Karpas-422 (cell line): ENCODE measurements around the gene DLX1. TPM values are rescaled to one million over a fixed set of nuclear protein-coding genes. Genes with fewer than 3 reads are reported as not detected.

Experiments
- DNase-seq: peaks from one replicate; pipeline ENCODE4 v3.0.0-alpha.2; 2015
- H2AFZ ChIP-seq: fragments of 200-600 bp; sonication (generic); 2 replicates; pipeline ENCODE4 v1.6.1; 2014; ENCODE audit warnings: antibody characterized with exemption, low read length, mixed read lengths
- H3K27ac ChIP-seq: fragments of 200-600 bp; sonication (generic); 2 replicates; pipeline ENCODE4 v1.5.1; 2014; ENCODE audit warnings: mild to moderate bottlenecking, low read length, moderate library complexity
- H3K27me3 ChIP-seq: fragments of 200-600 bp; sonication (generic); 2 replicates; pipeline ENCODE4 v1.6.1; 2014; ENCODE audit warnings: low read length, mixed read lengths
- H3K36me3 ChIP-seq: fragments of 200-600 bp; sonication (generic); 2 replicates; pipeline ENCODE4 v1.6.1; 2014; ENCODE audit warnings: low read length, mixed read lengths; ENCODE audit not compliant: insufficient read depth
- H3K4me1 ChIP-seq: fragments of 200-600 bp; sonication (generic); 2 replicates; pipeline ENCODE4 v1.6.1; 2014; ENCODE audit warnings: mild to moderate bottlenecking, low read length, mixed read lengths
- H3K4me2 ChIP-seq: fragments of 200-600 bp; sonication (generic); 2 replicates; pipeline ENCODE4 v1.6.1; 2014; ENCODE audit warnings: low read length, low read depth, mild to moderate bottlenecking; ENCODE audit not compliant: poor library complexity, severe bottlenecking
- H3K4me3 ChIP-seq: fragments of 200-600 bp; sonication (generic); 2 replicates; pipeline ENCODE4 v1.5.1; 2014; ENCODE audit warnings: mild to moderate bottlenecking, antibody characterized with exemption, low read length, mixed read lengths
- H3K79me2 ChIP-seq: fragments of 200-600 bp; sonication (generic); 2 replicates; pipeline ENCODE4 v1.6.1; 2014; ENCODE audit warnings: mild to moderate bottlenecking, low read length, mixed read lengths
- H3K9ac ChIP-seq: fragments of 200-600 bp; sonication (generic); 2 replicates; pipeline ENCODE4 v1.6.0; 2014; ENCODE audit warnings: low read length
- H3K9me2 ChIP-seq: fragments of 200-600 bp; sonication (generic), shearing (Covaris generic); replicated peaks from 2 replicates; pipeline ENCODE4 v1.6.0; 2014; ENCODE audit warnings: mild to moderate bottlenecking, low read length, moderate library complexity; ENCODE audit not compliant: insufficient read depth
- H3K9me3 ChIP-seq: fragments of 300-700, 200-600 bp; sonication (generic); 2 replicates; pipeline ENCODE4 v1.6.1; 2014; ENCODE audit warnings: low read length, mixed read lengths
- H4K20me1 ChIP-seq: fragments of 200-600 bp; sonication (generic); 2 replicates; pipeline ENCODE4 v1.6.1; 2014; ENCODE audit warnings: mild to moderate bottlenecking, antibody characterized with exemption, low read length, low read depth; ENCODE audit not compliant: insufficient read depth
- total RNA-seq: library from RNA; depleted of rRNA; stranded (reverse); fragments of >200 nt; shearing (Covaris generic); gene quantifications from 2 replicates; pipeline ENCODE4 v1.2.3, GENCODE V29; 2014; ENCODE audit warnings: low replicate concordance

DLX1 gene
- total RNA-seq, 1 experiment from 2014 or later: 1.0 TPM

DNA sequence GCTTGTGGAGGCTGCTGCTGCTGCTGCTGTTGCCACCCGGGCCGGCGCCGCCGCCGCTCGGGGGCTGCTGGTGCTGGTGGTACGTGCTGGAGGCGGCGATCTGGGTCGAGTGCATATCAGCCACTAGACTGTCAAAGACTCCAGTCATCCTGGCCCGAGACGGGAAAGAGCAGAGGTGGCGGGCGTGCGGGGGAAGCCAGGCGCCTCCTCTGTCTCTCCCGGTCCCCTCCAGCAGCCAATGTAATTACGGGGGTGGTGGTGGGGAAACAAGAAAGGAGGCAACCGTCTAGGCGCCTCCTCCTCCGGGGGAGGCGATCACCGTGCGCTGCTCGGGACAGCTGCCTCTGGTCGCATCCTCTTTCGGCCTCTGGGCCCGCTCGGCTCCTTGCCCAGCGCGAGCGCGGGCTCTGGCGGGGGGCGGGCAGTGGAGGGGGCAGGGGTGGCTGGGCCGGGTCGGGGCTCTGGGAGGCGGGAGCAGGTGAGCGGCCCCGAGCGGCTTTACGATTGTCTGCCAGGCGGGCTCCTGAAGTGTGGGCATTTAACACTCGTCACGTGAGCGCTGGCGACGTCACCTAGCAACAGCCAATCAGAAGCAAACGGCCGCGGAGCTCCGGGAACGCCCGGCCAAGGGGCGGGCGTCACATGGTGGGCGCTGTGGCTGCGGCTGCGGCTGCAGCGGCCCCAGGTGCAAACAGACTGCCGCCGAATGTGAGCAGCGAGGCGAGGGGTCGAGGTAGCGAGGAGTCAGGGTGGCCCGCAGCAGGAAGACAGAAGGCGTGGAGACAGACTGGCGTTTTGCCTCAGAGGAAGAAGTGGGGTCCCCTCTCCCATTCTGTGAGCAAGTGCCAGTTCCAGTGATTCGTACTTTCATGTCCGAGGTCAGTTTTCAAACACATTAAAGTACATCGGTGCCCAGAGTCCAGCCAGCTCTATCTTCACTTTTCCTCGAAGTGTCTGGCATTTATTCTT, 17.4 kb downstream of the DLX1 start, which contains the start of gene DLX2:
Gene DLX2 (minus strand): TSS at position 510 of the 969 bp plus-strand sequence. CDS start 362 bp downstream, at position 148.
- Histone ChIP-seq H3K9me3 (no peaks in the 10 kb centered on the region), H3K4me2 (peak within 1 kb of the TSS; percentile 93), H3K4me3 (peak within 1 kb of the TSS; percentile 76), H3K9me2 (no peaks in the 10 kb centered on the region), H3K79me2 (no peaks in the 10 kb centered on the region), H3K9ac (peak within 1 kb of the TSS; percentile 76), H4K20me1 (no peaks in the 10 kb centered on the region), H3K4me1 (peaks cover 56% of the 10 kb centered on the region), H3K27ac (peak within 1 kb of the TSS; percentile 50), H2AFZ (peak within 1 kb of the TSS; percentile 80), H3K27me3 (no peaks in the 10 kb centered on the region), H3K36me3 (no peaks in the 10 kb centered on the region)
- peak; percentile 98 for DNase-seq

DNA sequence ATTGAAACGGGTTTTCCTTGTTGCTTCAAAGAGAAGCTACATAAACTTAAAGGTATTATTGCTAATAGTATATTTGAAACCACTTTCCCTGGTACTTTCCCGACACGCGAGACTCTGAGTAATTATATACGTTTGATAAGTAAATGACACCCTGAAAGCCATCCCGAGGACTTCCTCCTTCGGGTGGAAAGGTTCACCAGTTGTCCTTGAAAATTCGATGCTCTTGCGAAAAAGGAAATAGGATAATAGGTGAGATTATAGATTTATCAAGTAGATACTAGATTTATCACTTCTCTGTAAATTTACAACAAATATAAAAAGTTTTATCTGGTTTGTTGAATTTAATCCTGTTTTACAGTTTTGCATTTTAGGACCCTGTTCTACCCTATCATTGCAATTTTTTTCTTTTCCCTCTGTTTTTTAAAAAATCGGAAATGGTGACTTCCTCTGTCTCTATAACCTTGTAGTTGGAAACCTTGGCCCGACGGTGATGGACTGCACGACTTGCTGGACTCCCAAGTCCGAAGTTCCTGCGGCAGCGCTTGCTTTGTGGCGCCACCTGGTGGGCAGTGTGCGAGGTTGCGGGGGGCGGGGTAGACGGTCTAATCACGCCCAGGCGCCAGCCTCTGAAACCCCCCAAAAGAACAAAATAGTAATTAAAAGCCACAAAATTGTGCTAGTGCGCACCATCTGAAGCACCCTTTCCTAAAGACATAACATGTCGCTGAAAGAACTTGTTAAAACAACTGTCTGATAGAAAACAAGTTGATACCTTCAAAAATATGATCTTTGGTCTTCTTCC, 18.4 kb downstream of the DLX1 start:
- Histone ChIP-seq H3K27me3 (no peaks in the 10 kb centered on the region), H4K20me1 (no peaks in the 10 kb centered on the region), H3K79me2 (no peaks in the 10 kb centered on the region), H3K9me2 (no peaks in the 10 kb centered on the region), H3K4me2 (peak overlapping the region; percentile 93), H3K4me1 (peaks cover 54% of the 10 kb centered on the region), H3K9ac (peak overlapping the region; percentile 66), H3K27ac (peak overlapping the region; percentile 50), H3K4me3 (peak overlapping the region; percentile 76), H2AFZ (peak overlapping the region; percentile 80), H3K36me3 (no peaks in the 10 kb centered on the region), H3K9me3 (no peaks in the 10 kb centered on the region)
- peak; percentile 93 for DNase-seq

DNA sequence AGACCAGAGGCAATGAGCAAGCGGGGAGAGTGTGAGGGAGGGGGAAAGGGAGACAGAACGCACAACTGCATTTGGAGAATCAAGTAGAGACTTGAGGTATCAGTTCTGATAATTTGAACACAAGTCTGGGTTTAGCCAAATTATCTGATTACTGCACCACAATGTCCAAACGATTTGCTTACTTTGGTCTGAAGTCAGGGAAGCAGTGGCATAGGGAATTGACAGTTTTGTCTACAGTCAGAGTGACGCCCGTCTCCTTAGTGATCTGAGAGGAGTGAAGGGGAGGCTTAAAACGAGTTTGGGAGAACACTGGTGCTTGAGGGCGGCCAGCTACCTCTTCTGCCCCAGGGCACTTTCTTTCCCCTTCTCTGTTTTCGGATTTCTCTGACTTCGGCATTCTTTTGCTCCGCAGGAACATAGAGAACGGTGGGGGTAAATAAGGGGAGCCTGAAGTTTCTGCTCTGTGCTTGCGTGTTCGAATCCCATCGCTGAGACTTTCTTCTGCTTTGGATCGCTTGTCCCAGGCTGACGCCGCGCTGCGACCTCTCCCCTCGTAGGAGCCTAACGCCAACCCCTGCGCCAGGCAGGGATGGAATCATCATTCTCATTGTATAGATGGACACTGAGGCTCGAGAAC, 20.3 kb downstream of the DLX1 start:
- no peak overlapping the region for H3K4me2 ChIP-seq
- H2AFZ ChIP-seq: no peak overlapping the region
- no peaks in the 10 kb centered on the region for H3K79me2 ChIP-seq
- no peaks in the 10 kb centered on the region for H3K36me3 ChIP-seq
- no peak overlapping the region for H3K9ac ChIP-seq
- peaks cover 37% of the 10 kb centered on the region for H3K4me1 ChIP-seq
- H3K9me2 ChIP-seq: no peaks in the 10 kb centered on the region
- H4K20me1 ChIP-seq: no peaks in the 10 kb centered on the region
- H3K27ac ChIP-seq: no peak overlapping the region
- no peaks in the 10 kb centered on the region for H3K27me3 ChIP-seq
- no peaks in the 10 kb centered on the region for H3K9me3 ChIP-seq
- 0 out of 2 replicates have a peak overlapping the region, but pooled peaks have one; percentile 48 for H3K4me3 ChIP-seq
- no peak for DNase-seq

DNA sequence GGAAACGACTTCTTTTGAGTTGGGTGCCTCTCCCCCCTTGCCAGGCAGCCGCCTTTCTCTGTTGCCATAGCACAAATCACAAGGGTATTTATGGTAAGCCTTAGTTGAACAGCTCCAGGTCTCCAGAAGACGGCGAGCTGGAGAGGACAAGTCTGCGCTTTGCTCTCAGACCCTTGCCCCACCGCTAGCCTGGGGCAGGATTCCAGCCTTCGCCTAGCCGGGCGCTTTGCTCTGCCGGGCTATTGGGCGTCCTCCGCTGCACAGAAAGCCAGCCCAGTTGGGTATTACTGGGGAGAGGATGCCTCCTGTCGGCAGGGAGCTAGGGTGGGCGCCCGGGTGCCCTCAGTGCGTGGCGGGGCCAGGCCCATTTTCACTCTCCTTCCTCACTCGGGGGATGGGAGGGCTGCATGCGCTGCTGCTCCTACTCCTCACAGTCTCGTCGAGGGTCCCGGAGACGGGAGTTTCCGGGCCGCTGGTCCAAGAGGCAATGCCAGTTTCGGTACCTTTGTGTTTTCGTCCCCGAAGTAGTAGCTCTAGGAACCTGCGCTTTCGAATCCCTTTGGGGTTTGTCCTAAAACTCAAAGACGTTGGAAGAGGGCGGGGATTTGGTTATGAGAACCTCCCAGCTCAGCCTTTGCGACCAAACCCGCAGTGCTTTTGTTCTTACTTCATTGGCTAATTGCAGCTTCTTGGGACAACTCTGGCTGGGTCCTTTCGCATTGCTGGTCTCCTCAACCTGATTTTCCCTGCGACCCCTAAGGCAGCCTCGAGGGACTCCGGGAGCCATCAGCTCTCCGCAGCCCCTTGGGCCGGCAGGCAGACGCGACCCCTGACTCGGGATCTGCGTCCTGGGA, 21.0 kb downstream of the DLX1 start:
- H3K4me2 ChIP-seq: peak overlapping the region; percentile 57
- no peaks in the 10 kb centered on the region for H3K27me3 ChIP-seq
- H3K4me3 ChIP-seq: peak overlapping the region; percentile 48; the same call in 1 of the 2 replicates
- no peaks in the 10 kb centered on the region for H4K20me1 ChIP-seq
- H3K4me1 ChIP-seq: peaks cover 29% of the 10 kb centered on the region
- H3K79me2 ChIP-seq: no peaks in the 10 kb centered on the region
- H3K9me3 ChIP-seq: no peaks in the 10 kb centered on the region
- peak; percentile 81 for DNase-seq
- no peaks in the 10 kb centered on the region for H3K36me3 ChIP-seq
- H2AFZ ChIP-seq: peak overlapping the region; percentile 52; the same call in 1 of the 2 replicates
- H3K27ac ChIP-seq: no peak overlapping the region
- H3K9me2 ChIP-seq: no peaks in the 10 kb centered on the region
- peak overlapping the region; percentile 41 for H3K9ac ChIP-seq

DNA sequence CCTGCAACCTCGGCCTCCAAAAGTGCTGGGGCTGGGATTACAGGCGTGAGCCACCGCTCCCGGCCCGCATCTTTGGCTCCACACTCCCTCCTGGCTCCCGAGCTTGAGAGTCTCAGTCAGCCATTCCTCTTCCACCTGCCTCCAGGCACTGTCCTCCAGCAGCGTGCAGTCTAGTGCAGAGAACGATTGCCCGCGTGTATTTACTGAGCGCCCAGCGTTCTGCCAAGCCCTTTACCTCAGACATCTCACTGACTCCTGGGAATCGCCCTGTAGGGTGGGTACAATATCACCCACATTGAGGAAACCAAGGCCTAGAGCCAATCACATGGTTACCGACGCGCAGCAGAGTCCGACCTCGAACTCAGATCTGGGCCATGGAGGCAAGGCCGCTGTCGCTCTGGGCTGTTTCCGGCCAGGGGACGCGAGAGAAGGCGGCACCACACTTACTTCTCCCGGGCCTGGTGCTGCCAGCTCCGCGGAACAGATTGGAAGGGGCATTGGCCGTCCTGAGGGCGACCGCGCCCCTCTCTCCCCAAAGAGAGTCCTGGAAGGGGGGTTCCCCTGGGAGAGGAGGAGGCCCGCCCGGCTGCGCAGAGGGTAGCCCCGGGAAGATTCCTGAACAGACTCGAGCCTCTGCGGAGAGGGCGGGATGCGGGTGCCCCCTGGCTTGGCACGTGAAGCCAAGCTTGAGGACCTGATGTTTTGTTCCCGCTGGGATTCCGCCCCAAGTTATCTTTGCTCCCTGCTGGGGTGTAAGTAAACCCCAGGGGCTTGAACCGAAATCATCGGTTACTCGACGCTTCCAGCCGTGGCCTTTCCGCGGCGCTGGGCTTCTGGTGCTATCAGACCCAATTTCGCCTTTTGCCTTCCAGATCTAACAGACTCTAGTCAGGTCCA, 22.6 kb downstream of the DLX1 start:
- no peak overlapping the region for H3K4me3 ChIP-seq
- H3K9me3 ChIP-seq: no peaks in the 10 kb centered on the region
- H4K20me1 ChIP-seq: no peaks in the 10 kb centered on the region
- no peaks in the 10 kb centered on the region for H3K9me2 ChIP-seq
- no peaks in the 10 kb centered on the region for H3K79me2 ChIP-seq
- H3K4me1 ChIP-seq: peaks cover 20% of the 10 kb centered on the region
- no peaks in the 10 kb centered on the region for H3K36me3 ChIP-seq
- DNase-seq: no peak
- H3K27me3 ChIP-seq: no peaks in the 10 kb centered on the region
- no peak overlapping the region for H3K4me2 ChIP-seq
- no peak overlapping the region for H2AFZ ChIP-seq
- no peak overlapping the region for H3K9ac ChIP-seq
- H3K27ac ChIP-seq: no peak overlapping the region

DNA sequence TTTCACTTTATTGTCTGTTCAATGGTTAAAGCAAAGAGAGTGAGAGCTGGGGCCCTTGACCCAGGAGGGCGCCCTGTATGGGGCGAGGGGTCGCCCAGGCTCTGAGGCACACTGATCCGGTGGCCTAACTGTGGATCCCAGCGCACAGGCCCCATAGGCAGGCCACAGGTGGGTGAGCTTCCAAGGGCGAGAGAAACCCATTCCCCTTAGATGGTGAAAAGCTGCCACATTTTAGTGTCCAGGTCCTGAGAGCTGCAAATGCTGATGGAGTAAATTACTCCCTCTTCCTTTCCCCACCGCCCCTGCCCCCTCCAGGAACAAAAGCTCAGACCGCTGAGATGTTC, 23.3 kb downstream of the DLX1 start:
- no peak overlapping the region for H3K4me3 ChIP-seq
- H3K79me2 ChIP-seq: no peaks in the 10 kb centered on the region
- H3K27ac ChIP-seq: no peak overlapping the region
- no peaks in the 10 kb centered on the region for H3K9me3 ChIP-seq
- H3K27me3 ChIP-seq: no peaks in the 10 kb centered on the region
- no peaks in the 10 kb centered on the region for H3K9me2 ChIP-seq
- peaks cover 14% of the 10 kb centered on the region for H3K4me1 ChIP-seq
- DNase-seq: no peak
- no peak overlapping the region for H2AFZ ChIP-seq
- no peaks in the 10 kb centered on the region for H3K36me3 ChIP-seq
- H3K4me2 ChIP-seq: no peak overlapping the region
- H3K9ac ChIP-seq: no peak overlapping the region
- H4K20me1 ChIP-seq: no peaks in the 10 kb centered on the region
